WTC11 (cell line): ENCODE results near the gene ADGRG7. TPM values are rescaled to one million over a fixed set of nuclear protein-coding genes. Genes with fewer than 3 reads are reported as not detected.

ENCODE experiments used
- ATAC-seq: fragments of 200-7000 bp; cut with Tn5 transposase; 2 replicates; pipeline ENCODE4 v1.10.0; 2021; ENCODE audit warnings: mild to moderate bottlenecking, moderate library complexity
- CTCF ChIA-PET: fragments of 300-600 bp; sonication (Branson Sonifier 250); formaldehyde crosslinking; loops from one replicate; lab custom pipeline; 2021; ENCODE audit warnings: antibody characterized with exemption; lab: Charles Lee
- POLR2A ChIA-PET: fragments of 350-600 bp; sonication (Branson Sonifier 250); formaldehyde crosslinking; loops from one replicate; lab custom pipeline; 2021; ENCODE audit warnings: antibody characterized with exemption; lab: Charles Lee
- DNase-seq: peaks from one replicate; pipeline ENCODE4 v3.0.0; 2021; ENCODE audit warnings: low spot score
- H3K27ac Mint-ChIP-seq: 2 replicates; pipeline ENCODE4 v1.8.0; 2021; ENCODE audit warnings: mixed read lengths
- H3K27me3 Mint-ChIP-seq: 2 replicates; pipeline ENCODE4 v1.8.0; 2021; ENCODE audit warnings: low read depth, mild to moderate bottlenecking, moderate library complexity, mixed read lengths
- H3K36me3 Mint-ChIP-seq: 2 replicates; pipeline ENCODE4 v1.8.0; 2021; ENCODE audit warnings: mixed read lengths
- H3K4me1 Mint-ChIP-seq: 2 replicates; pipeline ENCODE4 v1.8.0; 2022; ENCODE audit warnings: mixed read lengths
- H3K4me3 Mint-ChIP-seq: 2 replicates; pipeline ENCODE4 v1.8.0; 2021; ENCODE audit warnings: mild to moderate bottlenecking, moderate library complexity, mixed read lengths
- H3K9me3 Mint-ChIP-seq: 2 replicates; pipeline ENCODE4 v1.8.0; 2021; ENCODE audit warnings: mixed read lengths
- GRHL2 ChIP-seq: fragments of 250-450 bp; sonication (Bioruptor Pico); IDR thresholded peaks from 2 replicates; pipeline ENCODE4 v1.8.0; 2022; ENCODE audit warnings: mild to moderate bottlenecking, moderate library complexity; ENCODE audit not compliant: insufficient replicate concordance, severe bottlenecking
- MYBL2 ChIP-seq: sonication (generic); formaldehyde crosslinking; IDR thresholded peaks from 2 replicates; pipeline ENCODE4 v1.8.1; 2023; ENCODE audit warnings: mild to moderate bottlenecking, moderate library complexity, missing genetic modification reagents
- NR2C2 ChIP-seq: sonication (generic); formaldehyde crosslinking; IDR thresholded peaks from 2 replicates; pipeline ENCODE4 v1.8.0; 2022; ENCODE audit warnings: mild to moderate bottlenecking, missing genetic modification reagents
- PRRX2 ChIP-seq: fragments of 250-450 bp; sonication (Bioruptor Pico); IDR thresholded peaks from 2 replicates; pipeline ENCODE4 v1.8.0; 2021; ENCODE audit warnings: mild to moderate bottlenecking
- ZNF232 ChIP-seq: sonication (generic); formaldehyde crosslinking; IDR thresholded peaks from 2 replicates; pipeline ENCODE4 v1.8.0; 2022; ENCODE audit warnings: mild to moderate bottlenecking, missing genetic modification reagents
- total RNA-seq: library from RNA; stranded (reverse); gene quantifications from 3 replicates; pipeline ENCODE4 v1.2.3, GENCODE V29; 2021
- TF ChIP-seq, protein P1 (sequence below): sonication (generic); formaldehyde crosslinking; IDR thresholded peaks from 2 replicates; pipeline ENCODE4 v1.8.1; 2022; ENCODE audit warnings: mild to moderate bottlenecking, missing genetic modification reagents, moderate library complexity, borderline replicate concordance
- TF ChIP-seq, protein P2 (sequence below): sonication (generic); formaldehyde crosslinking; IDR thresholded peaks from 2 replicates; pipeline ENCODE4 v1.8.0; 2022; ENCODE audit warnings: missing genetic modification reagents
- TF ChIP-seq, protein P3 (sequence below): sonication (generic); formaldehyde crosslinking; IDR thresholded peaks from 2 replicates; pipeline ENCODE4 v1.8.1; 2022; ENCODE audit warnings: missing genetic modification reagents, borderline replicate concordance
- TF ChIP-seq, protein P4 (sequence below): fragments of 250-450 bp; sonication (Bioruptor Pico); IDR thresholded peaks from 2 replicates; pipeline ENCODE4 v2.1.2; 2022; ENCODE audit warnings: mild to moderate bottlenecking, moderate library complexity
- TF ChIP-seq, protein P5 (sequence below): sonication (generic); formaldehyde crosslinking; IDR thresholded peaks from 2 replicates; pipeline ENCODE4 v1.8.0; 2023; ENCODE audit warnings: missing genetic modification reagents
- TF ChIP-seq, protein P6 (sequence below): sonication (generic); formaldehyde crosslinking; IDR thresholded peaks from 2 replicates; pipeline ENCODE4 v1.8.1; 2023; ENCODE audit warnings: mild to moderate bottlenecking, missing genetic modification reagents, borderline replicate concordance
- TF ChIP-seq, protein P7 (sequence below): sonication (generic); formaldehyde crosslinking; IDR thresholded peaks from 2 replicates; pipeline ENCODE4 v1.8.0; 2022; ENCODE audit warnings: mild to moderate bottlenecking, missing genetic modification reagents
- TF ChIP-seq, protein P8 (sequence below): sonication (generic); formaldehyde crosslinking; IDR thresholded peaks from 2 replicates; pipeline ENCODE4 v1.8.1; 2023; ENCODE audit warnings: mild to moderate bottlenecking, missing genetic modification reagents, moderate library complexity
- TF ChIP-seq, protein P9 (sequence below): fragments of 250-450 bp; sonication (Bioruptor Pico); IDR thresholded peaks from 2 replicates; pipeline ENCODE4 v1.8.0; 2021; ENCODE audit warnings: mild to moderate bottlenecking

ADGRG7 gene
- total RNA-seq, 1 experiment from 2014 or later: not detected

DNA sequence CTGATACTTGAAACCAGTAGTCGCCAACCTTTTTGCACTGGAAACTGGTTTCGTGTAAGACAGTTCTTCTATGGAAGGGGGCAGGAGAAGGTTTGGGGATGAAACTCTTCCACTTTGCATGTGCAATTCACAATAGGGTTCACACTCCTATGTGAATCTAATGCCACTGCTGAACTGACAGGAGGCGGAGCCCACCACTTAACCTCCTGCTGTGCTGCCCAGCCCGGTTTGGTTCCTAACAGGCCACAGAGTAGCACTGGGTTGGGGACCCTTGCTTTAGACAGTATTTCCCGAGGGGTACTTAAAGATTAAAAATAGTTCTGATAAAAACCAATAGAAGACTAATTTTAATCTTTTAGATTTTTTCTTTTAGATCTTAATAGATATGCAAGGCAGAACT is 111.0 kb downstream of the ADGRG7 start (continued):
- TF ChIP-seq, protein P1, sequence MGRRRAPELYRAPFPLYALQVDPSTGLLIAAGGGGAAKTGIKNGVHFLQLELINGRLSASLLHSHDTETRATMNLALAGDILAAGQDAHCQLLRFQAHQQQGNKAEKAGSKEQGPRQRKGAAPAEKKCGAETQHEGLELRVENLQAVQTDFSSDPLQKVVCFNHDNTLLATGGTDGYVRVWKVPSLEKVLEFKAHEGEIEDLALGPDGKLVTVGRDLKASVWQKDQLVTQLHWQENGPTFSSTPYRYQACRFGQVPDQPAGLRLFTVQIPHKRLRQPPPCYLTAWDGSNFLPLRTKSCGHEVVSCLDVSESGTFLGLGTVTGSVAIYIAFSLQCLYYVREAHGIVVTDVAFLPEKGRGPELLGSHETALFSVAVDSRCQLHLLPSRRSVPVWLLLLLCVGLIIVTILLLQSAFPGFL (CRISPR knock-in tag): no peak
- TF ChIP-seq, protein P2, sequence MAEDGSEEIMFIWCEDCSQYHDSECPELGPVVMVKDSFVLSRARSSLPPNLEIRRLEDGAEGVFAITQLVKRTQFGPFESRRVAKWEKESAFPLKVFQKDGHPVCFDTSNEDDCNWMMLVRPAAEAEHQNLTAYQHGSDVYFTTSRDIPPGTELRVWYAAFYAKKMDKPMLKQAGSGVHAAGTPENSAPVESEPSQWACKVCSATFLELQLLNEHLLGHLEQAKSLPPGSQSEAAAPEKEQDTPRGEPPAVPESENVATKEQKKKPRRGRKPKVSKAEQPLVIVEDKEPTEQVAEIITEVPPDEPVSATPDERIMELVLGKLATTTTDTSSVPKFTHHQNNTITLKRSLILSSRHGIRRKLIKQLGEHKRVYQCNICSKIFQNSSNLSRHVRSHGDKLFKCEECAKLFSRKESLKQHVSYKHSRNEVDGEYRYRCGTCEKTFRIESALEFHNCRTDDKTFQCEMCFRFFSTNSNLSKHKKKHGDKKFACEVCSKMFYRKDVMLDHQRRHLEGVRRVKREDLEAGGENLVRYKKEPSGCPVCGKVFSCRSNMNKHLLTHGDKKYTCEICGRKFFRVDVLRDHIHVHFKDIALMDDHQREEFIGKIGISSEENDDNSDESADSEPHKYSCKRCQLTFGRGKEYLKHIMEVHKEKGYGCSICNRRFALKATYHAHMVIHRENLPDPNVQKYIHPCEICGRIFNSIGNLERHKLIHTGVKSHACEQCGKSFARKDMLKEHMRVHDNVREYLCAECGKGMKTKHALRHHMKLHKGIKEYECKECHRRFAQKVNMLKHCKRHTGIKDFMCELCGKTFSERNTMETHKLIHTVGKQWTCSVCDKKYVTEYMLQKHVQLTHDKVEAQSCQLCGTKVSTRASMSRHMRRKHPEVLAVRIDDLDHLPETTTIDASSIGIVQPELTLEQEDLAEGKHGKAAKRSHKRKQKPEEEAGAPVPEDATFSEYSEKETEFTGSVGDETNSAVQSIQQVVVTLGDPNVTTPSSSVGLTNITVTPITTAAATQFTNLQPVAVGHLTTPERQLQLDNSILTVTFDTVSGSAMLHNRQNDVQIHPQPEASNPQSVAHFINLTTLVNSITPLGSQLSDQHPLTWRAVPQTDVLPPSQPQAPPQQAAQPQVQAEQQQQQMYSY (CRISPR knock-in tag): no peak
- TF ChIP-seq, all 79 proteins: peak for 0

DNA sequence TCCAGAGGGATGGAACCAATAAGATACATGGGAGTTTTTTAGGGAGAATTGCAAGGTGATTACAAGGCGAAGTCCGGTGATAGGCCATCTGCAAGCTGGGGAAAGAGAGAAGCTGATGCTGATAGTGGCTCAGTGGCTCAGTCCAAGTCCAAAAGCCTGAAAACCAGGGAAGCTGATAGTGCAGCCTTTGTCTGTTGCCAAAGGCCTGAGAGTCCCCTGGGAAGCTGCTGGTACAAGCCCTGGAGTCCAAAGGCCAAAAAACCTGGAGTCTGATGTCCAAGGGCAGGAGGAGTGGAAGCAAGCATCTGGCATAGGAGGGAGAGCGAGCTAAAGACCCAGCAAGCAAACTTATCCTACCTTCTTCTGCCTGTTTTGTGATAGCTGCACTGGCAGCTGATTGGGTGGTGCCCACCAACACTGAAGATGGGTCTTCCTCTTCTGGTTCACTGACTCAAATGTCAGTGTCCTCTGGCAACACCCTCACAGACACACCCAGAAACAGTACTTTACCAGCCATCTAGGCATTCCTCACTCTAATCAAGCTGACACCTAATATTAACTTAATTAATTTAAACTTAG is 116.6 kb downstream of the ADGRG7 start:
- Mint-ChIP-seq H3K4me3 (no peak overlapping the region), H3K27me3 (no peaks in the 10 kb centered on the region), H3K36me3 (peaks cover 47% of the 10 kb centered on the region), H3K4me1 (peaks cover 8% of the 10 kb centered on the region), H3K9me3 (no peaks in the 10 kb centered on the region), H3K27ac (no peak overlapping the region)
- ATAC-seq (no peak), DNase-seq (no peak)
- TF ChIP-seq, protein P3, sequence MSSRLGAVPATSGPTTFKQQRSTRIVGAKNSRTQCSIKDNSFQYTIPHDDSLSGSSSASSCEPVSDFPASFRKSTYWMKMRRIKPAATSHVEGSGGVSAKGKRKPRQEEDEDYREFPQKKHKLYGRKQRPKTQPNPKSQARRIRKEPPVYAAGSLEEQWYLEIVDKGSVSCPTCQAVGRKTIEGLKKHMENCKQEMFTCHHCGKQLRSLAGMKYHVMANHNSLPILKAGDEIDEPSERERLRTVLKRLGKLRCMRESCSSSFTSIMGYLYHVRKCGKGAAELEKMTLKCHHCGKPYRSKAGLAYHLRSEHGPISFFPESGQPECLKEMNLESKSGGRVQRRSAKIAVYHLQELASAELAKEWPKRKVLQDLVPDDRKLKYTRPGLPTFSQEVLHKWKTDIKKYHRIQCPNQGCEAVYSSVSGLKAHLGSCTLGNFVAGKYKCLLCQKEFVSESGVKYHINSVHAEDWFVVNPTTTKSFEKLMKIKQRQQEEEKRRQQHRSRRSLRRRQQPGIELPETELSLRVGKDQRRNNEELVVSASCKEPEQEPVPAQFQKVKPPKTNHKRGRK (CRISPR knock-in tag): no peak
- TF ChIP-seq, protein P2 (CRISPR knock-in tag): no peak
- TF ChIP-seq PRRX2 (no peak), MYBL2 (CRISPR knock-in tag) (no peak), GRHL2 (CRISPR knock-in tag) (no peak), NR2C2 (no peak), ZNF232 (CRISPR knock-in tag) (no peak)
- TF ChIP-seq, protein P4, sequence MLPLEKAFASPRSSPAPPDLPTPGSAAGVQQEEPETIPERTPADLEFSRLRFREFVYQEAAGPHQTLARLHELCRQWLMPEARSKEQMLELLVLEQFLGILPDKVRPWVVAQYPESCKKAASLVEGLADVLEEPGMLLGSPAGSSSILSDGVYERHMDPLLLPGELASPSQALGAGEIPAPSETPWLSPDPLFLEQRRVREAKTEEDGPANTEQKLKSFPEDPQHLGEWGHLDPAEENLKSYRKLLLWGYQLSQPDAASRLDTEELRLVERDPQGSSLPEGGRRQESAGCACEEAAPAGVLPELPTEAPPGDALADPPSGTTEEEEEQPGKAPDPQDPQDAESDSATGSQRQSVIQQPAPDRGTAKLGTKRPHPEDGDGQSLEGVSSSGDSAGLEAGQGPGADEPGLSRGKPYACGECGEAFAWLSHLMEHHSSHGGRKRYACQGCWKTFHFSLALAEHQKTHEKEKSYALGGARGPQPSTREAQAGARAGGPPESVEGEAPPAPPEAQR (CRISPR knock-in tag): no peak
- TF ChIP-seq, protein P5, sequence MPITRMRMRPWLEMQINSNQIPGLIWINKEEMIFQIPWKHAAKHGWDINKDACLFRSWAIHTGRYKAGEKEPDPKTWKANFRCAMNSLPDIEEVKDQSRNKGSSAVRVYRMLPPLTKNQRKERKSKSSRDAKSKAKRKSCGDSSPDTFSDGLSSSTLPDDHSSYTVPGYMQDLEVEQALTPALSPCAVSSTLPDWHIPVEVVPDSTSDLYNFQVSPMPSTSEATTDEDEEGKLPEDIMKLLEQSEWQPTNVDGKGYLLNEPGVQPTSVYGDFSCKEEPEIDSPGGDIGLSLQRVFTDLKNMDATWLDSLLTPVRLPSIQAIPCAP: no peak
- TF ChIP-seq, protein P6, sequence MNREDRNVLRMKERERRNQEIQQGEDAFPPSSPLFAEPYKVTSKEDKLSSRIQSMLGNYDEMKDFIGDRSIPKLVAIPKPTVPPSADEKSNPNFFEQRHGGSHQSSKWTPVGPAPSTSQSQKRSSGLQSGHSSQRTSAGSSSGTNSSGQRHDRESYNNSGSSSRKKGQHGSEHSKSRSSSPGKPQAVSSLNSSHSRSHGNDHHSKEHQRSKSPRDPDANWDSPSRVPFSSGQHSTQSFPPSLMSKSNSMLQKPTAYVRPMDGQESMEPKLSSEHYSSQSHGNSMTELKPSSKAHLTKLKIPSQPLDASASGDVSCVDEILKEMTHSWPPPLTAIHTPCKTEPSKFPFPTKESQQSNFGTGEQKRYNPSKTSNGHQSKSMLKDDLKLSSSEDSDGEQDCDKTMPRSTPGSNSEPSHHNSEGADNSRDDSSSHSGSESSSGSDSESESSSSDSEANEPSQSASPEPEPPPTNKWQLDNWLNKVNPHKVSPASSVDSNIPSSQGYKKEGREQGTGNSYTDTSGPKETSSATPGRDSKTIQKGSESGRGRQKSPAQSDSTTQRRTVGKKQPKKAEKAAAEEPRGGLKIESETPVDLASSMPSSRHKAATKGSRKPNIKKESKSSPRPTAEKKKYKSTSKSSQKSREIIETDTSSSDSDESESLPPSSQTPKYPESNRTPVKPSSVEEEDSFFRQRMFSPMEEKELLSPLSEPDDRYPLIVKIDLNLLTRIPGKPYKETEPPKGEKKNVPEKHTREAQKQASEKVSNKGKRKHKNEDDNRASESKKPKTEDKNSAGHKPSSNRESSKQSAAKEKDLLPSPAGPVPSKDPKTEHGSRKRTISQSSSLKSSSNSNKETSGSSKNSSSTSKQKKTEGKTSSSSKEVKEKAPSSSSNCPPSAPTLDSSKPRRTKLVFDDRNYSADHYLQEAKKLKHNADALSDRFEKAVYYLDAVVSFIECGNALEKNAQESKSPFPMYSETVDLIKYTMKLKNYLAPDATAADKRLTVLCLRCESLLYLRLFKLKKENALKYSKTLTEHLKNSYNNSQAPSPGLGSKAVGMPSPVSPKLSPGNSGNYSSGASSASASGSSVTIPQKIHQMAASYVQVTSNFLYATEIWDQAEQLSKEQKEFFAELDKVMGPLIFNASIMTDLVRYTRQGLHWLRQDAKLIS (CRISPR knock-in tag): no peak
- TF ChIP-seq, protein P7, sequence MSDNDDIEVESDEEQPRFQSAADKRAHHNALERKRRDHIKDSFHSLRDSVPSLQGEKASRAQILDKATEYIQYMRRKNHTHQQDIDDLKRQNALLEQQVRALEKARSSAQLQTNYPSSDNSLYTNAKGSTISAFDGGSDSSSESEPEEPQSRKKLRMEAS (CRISPR knock-in tag): no peak
- TF ChIP-seq, protein P8, sequence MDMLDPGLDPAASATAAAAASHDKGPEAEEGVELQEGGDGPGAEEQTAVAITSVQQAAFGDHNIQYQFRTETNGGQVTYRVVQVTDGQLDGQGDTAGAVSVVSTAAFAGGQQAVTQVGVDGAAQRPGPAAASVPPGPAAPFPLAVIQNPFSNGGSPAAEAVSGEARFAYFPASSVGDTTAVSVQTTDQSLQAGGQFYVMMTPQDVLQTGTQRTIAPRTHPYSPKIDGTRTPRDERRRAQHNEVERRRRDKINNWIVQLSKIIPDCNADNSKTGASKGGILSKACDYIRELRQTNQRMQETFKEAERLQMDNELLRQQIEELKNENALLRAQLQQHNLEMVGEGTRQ (CRISPR knock-in tag): no peak
- TF ChIP-seq, protein P9, sequence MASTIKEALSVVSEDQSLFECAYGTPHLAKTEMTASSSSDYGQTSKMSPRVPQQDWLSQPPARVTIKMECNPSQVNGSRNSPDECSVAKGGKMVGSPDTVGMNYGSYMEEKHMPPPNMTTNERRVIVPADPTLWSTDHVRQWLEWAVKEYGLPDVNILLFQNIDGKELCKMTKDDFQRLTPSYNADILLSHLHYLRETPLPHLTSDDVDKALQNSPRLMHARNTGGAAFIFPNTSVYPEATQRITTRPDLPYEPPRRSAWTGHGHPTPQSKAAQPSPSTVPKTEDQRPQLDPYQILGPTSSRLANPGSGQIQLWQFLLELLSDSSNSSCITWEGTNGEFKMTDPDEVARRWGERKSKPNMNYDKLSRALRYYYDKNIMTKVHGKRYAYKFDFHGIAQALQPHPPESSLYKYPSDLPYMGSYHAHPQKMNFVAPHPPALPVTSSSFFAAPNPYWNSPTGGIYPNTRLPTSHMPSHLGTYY (CRISPR knock-in tag): no peak
- ChIA-PET CTCF (no interaction called here), POLR2A (interaction anchor here (1.5 kb wide), 1 partner anchor 17 kb away, joined by 3 read pairs; no protein-coding TSS in a partner anchor)
